Measurements from ENCODE around the gene MIA.
"Not testable (repeated sequence)": the region's sequence is repeated elsewhere in the genome, so short reads cannot be mapped to it uniquely, and the experiment has no call there.

DNA sequence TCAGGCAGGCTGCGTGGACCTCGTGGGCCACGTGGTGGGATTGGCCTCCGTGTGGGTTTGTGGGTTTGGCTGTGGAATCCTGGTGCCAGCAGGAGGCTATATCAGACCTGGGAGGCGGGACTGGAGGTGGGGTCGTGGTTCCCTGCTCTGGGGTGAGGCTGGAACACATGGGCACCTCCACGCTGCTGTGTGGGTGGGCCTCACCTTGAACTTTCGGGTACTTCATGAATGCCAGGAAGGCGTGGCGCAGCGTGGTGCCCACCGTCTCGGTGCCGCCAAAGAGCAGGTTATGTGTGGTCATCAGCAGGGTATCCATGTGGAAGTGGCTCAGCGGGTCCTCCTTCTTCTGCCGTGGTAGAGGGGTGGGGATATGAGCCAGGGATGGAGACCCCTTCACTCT is 49.6 kb downstream of the MIA start:
- TF ChIP-seq, protein P1, sequence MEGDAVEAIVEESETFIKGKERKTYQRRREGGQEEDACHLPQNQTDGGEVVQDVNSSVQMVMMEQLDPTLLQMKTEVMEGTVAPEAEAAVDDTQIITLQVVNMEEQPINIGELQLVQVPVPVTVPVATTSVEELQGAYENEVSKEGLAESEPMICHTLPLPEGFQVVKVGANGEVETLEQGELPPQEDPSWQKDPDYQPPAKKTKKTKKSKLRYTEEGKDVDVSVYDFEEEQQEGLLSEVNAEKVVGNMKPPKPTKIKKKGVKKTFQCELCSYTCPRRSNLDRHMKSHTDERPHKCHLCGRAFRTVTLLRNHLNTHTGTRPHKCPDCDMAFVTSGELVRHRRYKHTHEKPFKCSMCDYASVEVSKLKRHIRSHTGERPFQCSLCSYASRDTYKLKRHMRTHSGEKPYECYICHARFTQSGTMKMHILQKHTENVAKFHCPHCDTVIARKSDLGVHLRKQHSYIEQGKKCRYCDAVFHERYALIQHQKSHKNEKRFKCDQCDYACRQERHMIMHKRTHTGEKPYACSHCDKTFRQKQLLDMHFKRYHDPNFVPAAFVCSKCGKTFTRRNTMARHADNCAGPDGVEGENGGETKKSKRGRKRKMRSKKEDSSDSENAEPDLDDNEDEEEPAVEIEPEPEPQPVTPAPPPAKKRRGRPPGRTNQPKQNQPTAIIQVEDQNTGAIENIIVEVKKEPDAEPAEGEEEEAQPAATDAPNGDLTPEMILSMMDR (IDR thresholded peaks at IDR 0.05) = not testable (repeated sequence)
- TF ChIP-seq EP300 (IDR thresholded peaks at IDR 0.05) = not testable (repeated sequence)

Measured in tibial nerve (tissue), 4 donors.